ENCODE results near the gene ZBTB39. TPM values are rescaled to one million over a fixed set of nuclear protein-coding genes. Genes with fewer than 3 reads are reported as not detected.

Gene ZBTB39
- total RNA-seq, 1 experiment from 2014 or later = 31.2 TPM

DNA sequence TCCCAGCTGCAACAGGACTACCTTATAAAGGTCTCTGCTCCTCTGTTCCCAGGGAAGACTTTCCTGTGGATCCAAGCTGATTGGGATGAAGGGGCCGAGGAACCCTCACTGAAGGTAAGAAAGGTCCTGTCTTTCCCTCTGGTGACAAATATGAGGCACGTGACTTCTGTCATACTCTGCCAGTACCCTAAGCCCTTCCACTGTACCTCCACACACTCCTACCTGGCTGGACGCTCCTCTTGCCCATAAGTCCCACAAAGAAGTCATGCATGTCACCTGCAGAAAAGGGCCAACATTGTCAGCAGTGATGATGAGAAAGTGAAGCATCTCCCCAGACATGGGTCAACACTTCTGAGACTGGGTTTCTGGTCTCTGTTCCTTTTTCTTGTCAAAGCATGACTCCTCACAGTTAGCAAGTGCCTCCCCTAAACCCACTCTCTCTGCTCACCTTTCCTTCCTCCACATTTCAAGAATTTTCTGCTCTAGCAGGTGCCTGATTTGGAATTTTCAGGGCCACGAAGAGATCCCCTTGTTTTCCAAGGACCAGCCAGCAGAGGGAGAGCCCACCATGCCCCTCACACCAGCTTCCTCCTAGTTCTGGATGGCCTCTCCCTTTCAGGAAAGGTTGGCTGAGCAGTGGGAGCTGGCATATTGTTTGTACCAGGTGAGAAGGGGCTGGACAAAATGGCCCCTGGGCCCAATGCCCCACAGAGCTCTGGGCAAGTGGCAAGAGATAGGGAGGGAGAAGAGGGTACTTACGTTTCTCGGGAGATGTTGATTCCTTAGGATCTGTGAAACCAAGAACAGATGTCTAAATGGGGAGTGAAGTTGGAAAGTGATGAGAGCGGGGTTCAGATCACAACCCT lies 6.5 kb upstream of the ZBTB39 start:
- no peak overlapping the region for H3T11ph ChIP-seq (ENCODE audit: low read length)
- no peak overlapping the region for H2BK20ac ChIP-seq (ENCODE audit: low read depth, low read length, poor library complexity, severe bottlenecking)
- no peaks in the 10 kb centered on the region for H3K79me1 ChIP-seq (ENCODE audit: insufficient read depth, low read depth, low read length, poor library complexity, severe bottlenecking)
- no peak overlapping the region for H2BK5ac ChIP-seq (ENCODE audit: insufficient read length, low read length)
- H3K9ac ChIP-seq (ENCODE audit: extremely low read depth, insufficient read length, low read length) = no peak overlapping the region
- no peak overlapping the region for H3K23ac ChIP-seq (ENCODE audit: insufficient read length, low read depth, low read length)
- no peak overlapping the region for H4K91ac ChIP-seq (ENCODE audit: insufficient read length, low read depth, low read length)
- Mint-ChIP-seq H3K36me3 (ENCODE audit: insufficient read depth in 1 of 3, low read depth in 3 of 3) (peaks cover 0 to 2% (median 0%) of the 10 kb centered on the region in 3 experiments; a peak in 2 of 7 replicates), H3K4me1 (peaks cover 49 to 81% of the 10 kb centered on the region in 2 experiments), H3K4me3 (peak overlapping the region in 1 of 2 experiments; percentile 15; a peak in 1 of 5 replicates), H3K27ac (peak overlapping the region in 2 of 3 experiments; percentile 12 to 63; a peak in 2 of 7 replicates), H3K27me3 (ENCODE audit: low read depth) (peaks cover 6% of the 10 kb centered on the region), H3K9me3 (no peaks in the 10 kb centered on the region)
- no peak for DNase-seq
- H3K4me1 ChIP-seq (ENCODE audit: insufficient read depth, low read length) = peaks cover 16% of the 10 kb centered on the region; the same call in 1 of the 2 replicates
- no peak overlapping the region for H2BK12ac ChIP-seq (ENCODE audit: insufficient read length, low read depth, low read length)
- no peak overlapping the region for H3K4ac ChIP-seq (ENCODE audit: low read depth, low read length)
- TF ChIP-seq, protein P1, sequence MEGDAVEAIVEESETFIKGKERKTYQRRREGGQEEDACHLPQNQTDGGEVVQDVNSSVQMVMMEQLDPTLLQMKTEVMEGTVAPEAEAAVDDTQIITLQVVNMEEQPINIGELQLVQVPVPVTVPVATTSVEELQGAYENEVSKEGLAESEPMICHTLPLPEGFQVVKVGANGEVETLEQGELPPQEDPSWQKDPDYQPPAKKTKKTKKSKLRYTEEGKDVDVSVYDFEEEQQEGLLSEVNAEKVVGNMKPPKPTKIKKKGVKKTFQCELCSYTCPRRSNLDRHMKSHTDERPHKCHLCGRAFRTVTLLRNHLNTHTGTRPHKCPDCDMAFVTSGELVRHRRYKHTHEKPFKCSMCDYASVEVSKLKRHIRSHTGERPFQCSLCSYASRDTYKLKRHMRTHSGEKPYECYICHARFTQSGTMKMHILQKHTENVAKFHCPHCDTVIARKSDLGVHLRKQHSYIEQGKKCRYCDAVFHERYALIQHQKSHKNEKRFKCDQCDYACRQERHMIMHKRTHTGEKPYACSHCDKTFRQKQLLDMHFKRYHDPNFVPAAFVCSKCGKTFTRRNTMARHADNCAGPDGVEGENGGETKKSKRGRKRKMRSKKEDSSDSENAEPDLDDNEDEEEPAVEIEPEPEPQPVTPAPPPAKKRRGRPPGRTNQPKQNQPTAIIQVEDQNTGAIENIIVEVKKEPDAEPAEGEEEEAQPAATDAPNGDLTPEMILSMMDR (conservative IDR thresholded peaks at IDR 0.05) = peak; percentile 57
- H3K9me3 ChIP-seq (ENCODE audit: control insufficient read depth, low read depth, low read length) = no peaks in the 10 kb centered on the region
- H3K27me3 ChIP-seq (ENCODE audit: insufficient read depth, low read length) = no peaks in the 10 kb centered on the region; the same call in 1 of the 2 replicates
- H3K4me2 ChIP-seq (ENCODE audit: insufficient read depth, insufficient read length, low read length) = no peak overlapping the region
- no peaks in the 10 kb centered on the region for H4K20me1 ChIP-seq (ENCODE audit: control insufficient read depth, insufficient read depth, insufficient read length)
- no peak overlapping the region for H2AK5ac ChIP-seq (ENCODE audit: insufficient read length, low read length)
- H4K8ac ChIP-seq (replicated peaks; ENCODE audit: insufficient read length, low read depth, low read length) = no peak overlapping the region
- no peak overlapping the region for H3K27ac ChIP-seq (ENCODE audit: insufficient read length, low read depth, low read length)
- no peaks in the 10 kb centered on the region for H3K23me2 ChIP-seq (ENCODE audit: insufficient read length, low read depth, low read length, poor library complexity, severe bottlenecking)
- H3K56ac ChIP-seq (ENCODE audit: insufficient read length, low read depth, low read length) = no peak overlapping the region
- H2AFZ ChIP-seq (ENCODE audit: low read length) = no peak overlapping the region
- H2BK15ac ChIP-seq (ENCODE audit: low read depth, low read length) = no peak overlapping the region
- no peak overlapping the region for H2BK120ac ChIP-seq (ENCODE audit: low read depth, low read length, poor library complexity, severe bottlenecking)
- no peak overlapping the region for H4K5ac ChIP-seq (ENCODE audit: insufficient read length, low read depth, low read length)
- no peaks in the 10 kb centered on the region for H3K79me2 ChIP-seq (ENCODE audit: insufficient read depth, low read length)
- WGBS (ENCODE audit: extremely low coverage, insufficient read length, low lambda C conversion rate) = no CpG with 5 or more reads among the region's 7 CpGs
- H3K14ac ChIP-seq (ENCODE audit: insufficient read depth, low read length) = no peak overlapping the region
- no peak overlapping the region for H3K18ac ChIP-seq (ENCODE audit: insufficient read length, low read depth, low read length)
